Choroid plexus epithelial cell (primary cell): ENCODE data around the gene FAM120AOS.
A peak's percentile ranks its signal among the peaks of the same experiment; 100 is the strongest.

Experiments used
- DNase-seq: peaks from one replicate; pipeline ENCODE4 v3.0.0-alpha.2; 2010; ENCODE audit warnings: low read depth
- H3K4me3 ChIP-seq: 2 replicates; pipeline ENCODE4 v1.5.1; 2011; ENCODE audit warnings: low read depth, mild to moderate bottlenecking, control low read depth, low read length, moderate library complexity
- TF ChIP-seq, protein P1 (sequence below): conservative IDR thresholded peaks from 2 replicates; pipeline ENCODE4 v1.5.1; 2011; ENCODE audit warnings: low read depth, mild to moderate bottlenecking, control low read depth, inconsistent platforms, low read length, moderate library complexity

FAM120AOS gene

GRCh38 chr9:93434056-93434455 is 19.3 kb downstream of the FAM120AOS start:
- TF ChIP-seq, protein P1, sequence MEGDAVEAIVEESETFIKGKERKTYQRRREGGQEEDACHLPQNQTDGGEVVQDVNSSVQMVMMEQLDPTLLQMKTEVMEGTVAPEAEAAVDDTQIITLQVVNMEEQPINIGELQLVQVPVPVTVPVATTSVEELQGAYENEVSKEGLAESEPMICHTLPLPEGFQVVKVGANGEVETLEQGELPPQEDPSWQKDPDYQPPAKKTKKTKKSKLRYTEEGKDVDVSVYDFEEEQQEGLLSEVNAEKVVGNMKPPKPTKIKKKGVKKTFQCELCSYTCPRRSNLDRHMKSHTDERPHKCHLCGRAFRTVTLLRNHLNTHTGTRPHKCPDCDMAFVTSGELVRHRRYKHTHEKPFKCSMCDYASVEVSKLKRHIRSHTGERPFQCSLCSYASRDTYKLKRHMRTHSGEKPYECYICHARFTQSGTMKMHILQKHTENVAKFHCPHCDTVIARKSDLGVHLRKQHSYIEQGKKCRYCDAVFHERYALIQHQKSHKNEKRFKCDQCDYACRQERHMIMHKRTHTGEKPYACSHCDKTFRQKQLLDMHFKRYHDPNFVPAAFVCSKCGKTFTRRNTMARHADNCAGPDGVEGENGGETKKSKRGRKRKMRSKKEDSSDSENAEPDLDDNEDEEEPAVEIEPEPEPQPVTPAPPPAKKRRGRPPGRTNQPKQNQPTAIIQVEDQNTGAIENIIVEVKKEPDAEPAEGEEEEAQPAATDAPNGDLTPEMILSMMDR, result no peak
- H3K4me3 ChIP-seq, result no peak overlapping the region
- DNase-seq, result no peak

DNA sequence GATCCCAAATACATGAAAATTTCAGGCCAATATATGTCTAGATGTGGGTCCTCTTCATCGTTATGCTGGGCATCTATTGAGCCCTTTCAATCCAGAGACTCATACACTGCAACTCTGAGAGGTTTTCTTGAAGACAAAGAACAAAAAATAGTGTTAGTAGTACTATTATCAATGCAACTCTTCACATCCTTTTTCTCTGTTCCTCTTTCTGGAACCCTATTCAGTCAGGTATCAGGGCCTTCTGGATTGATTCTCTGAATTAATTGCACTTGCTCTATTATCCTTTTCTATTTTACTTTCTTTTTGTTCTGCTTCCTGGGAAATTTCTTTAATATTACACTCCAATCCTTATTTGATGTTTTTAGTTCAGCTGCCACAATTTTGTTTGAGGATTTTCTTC is 20.4 kb downstream of the FAM120AOS start:
- DNase-seq, result no peak
- H3K4me3 ChIP-seq, result no peak overlapping the region
- TF ChIP-seq, protein P1, result no peak

DNA sequence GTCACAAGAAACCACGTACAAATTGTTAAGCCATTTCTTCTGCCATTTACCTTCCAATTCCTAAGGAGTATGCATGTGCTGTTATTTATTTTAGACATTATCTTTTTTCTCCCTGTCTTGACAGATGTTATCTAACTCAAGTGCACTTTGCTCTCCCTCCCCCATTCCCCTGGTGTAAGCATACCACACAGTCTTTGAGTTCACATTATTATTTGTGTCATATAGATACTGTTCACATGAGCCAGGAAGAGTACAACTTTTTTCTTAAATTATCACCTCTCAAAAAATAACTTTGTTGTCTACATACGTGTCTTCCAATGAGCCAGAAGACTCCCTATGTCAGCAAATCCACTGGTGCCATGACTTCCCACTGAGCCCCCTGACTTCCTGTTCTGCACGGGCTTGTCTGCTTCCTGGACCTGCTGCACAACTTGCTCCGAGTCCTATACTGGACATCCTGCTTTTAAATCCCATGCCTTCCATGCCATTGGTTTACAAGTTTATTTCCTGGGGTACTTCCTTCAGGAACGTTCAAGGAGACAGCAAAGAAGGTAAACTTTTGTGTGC is 21.8 kb downstream of the FAM120AOS start:
- TF ChIP-seq, protein P1, result no peak
- no peak for DNase-seq
- no peak overlapping the region for H3K4me3 ChIP-seq

DNA sequence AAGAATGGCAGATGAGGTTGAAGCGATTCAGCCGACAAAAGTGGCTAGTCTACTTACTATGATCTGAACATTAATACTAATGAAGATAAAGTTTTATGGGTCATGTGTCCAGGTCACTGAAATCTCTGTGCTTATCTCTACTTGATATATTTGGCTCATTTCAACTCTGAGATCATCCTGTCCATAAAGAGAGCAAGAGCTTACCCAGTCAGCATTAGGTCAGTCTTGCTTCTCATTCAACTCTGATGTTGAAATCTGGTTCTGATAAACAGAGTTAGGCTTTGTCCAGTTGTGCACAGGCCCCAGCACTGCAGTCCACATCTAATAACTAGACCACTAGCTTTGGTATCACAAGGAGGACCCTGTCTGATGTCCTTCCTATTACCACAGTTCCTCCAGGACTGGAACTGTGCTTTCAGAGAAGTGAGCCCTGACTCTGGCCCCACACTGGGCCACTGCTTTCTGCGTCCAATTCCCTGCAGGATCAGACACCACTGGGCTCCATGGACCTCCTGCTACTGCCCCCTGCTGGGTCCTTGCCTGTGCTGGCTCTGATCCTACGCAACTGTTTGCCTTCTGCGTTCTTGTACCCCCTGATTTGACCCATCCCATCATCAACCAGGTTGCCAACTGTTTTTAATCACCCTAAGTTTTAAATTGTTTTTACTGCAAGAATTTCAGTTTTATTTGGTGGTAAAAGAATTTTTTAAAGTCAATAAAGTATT is 25.6 kb downstream of the FAM120AOS start:
- TF ChIP-seq, protein P1, result peak; percentile 30
- H3K4me3 ChIP-seq, result no peak overlapping the region
- no peak for DNase-seq

DNA sequence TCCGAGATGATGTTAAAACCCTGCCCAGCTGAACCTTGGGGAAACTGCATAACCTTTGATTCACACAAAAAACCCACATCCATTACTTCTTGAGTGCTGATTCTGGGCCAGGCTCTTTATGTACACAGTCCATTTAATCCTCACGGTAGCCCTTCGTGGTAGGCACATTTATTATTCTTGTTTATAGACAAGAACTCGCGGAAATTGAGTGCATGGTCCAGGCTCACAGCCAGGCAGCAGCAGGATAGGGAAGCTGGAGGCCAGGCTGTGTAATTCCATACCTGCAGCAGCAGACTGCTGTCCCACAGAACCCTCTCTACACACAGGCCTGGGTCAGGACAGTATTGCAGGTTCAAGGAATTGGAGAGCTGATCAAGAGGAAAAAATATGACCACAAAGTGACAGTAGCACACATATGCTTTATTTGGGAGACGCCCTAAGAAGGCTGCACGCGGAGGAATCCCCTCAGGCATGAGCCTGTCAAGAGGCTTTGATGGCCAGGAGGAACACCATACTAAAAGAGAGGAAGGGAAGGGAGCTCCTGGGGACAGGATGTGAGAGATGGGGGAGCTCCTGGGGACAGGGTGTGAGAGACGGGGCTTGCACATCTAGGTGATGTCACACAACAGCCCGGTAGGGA is 30.3 kb downstream of the FAM120AOS start:
- TF ChIP-seq, protein P1, result no peak

GRCh38 chr9:93419023-93419422 is 34.4 kb downstream of the FAM120AOS start:
- TF ChIP-seq, protein P1, result no peak
- H3K4me3 ChIP-seq, result no peak overlapping the region
- no peak for DNase-seq

More for the DNA sequence above, 30.3 kb downstream of the FAM120AOS start:
- DNase-seq, result no peak
- no peak overlapping the region for H3K4me3 ChIP-seq
